Upper lobe of left lung (tissue), 4 donors: ENCODE data around the gene C13orf46.

ENCODE experiments used
- CTCF ChIP-seq, 6 experiments: fragments of 450-650 bp in 4 of 6; fragments of 200-600 bp in 2 of 6; sonication (generic) in 2 of 6; IDR thresholded peaks; one replicate each; pipeline ENCODE4 v1.5.1; 2016 to 2019; ENCODE audit warnings: antibody characterized with exemption in 6 of 6
- EP300 ChIP-seq, 4 donors: sonication (generic); formaldehyde crosslinking; IDR thresholded peaks; one replicate each; pipeline ENCODE4 v1.5.1; 2017; ENCODE audit warnings: antibody characterized with exemption in 4 of 4, control low read depth in 2 of 4
- POLR2A ChIP-seq, 4 donors: fragments of 450-650 bp; IDR thresholded peaks; one replicate each; pipeline ENCODE4 v1.5.1; 2016 to 2017; ENCODE audit warnings: antibody characterized with exemption in 4 of 4, mild to moderate bottlenecking in 2 of 4
- POLR2AphosphoS5 ChIP-seq, 2 donors: sonication (generic); formaldehyde crosslinking; IDR thresholded peaks; one replicate each; pipeline ENCODE4 v1.5.1; 2017; ENCODE audit warnings: antibody characterized with exemption in 2 of 2

DNA sequence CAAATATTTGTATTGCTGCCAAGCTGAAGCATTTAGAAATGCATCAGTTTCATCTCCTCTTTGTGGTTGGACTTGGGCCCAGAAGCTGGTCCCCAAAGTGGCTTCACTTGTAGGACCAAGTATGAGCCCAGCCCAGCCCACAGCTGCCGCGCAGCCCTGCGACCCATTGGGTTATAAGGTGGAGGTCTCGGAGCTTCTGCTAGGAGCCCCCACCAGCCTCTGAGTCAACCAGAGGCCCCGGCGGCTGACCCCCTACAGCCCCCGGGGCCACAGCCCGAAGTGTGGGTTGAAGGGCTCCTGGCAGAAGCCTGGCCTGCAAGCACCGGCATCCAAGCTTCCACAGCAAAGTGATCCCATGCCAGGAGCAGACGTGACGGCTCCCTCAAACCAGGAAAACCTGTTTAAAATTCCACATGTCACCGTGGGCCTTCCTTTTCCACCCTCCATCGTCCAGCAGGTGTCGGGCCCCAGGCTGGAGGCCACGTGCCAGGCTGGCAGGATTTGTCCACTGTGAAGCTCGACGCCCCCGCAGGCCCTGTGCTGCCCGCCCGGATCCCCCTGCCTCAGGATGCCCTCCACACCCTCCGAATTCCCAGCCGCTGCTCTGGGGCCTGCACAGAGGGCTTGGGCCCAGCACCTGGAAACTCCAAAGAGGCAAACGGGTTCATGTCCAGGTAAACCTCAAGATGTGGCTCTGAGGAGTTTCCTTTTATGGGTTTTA, 54.7 kb downstream of the C13orf46 start:
- no peak for TF ChIP-seq EP300 (IDR thresholded peaks at IDR 0.05)
- TF ChIP-seq CTCF (IDR thresholded peaks at IDR 0.05) = no peak
- no peak for TF ChIP-seq POLR2A (IDR thresholded peaks at IDR 0.05)
- TF ChIP-seq POLR2AphosphoS5 (IDR thresholded peaks at IDR 0.05) = no peak
